Keratinocyte (primary cell): ENCODE data around the gene ZNF546. TPM values are rescaled to one million over a fixed set of nuclear protein-coding genes. Genes with fewer than 3 reads are reported as not detected.

ENCODE experiments used
- DNase-seq: peaks from one replicate; pipeline ENCODE4 v3.0.0-alpha.2; 2011; ENCODE audit warnings: low read depth, missing footprints, low spot score
- FAIRE-seq: peaks from 2 replicates; lab custom pipeline; 2011; peaks lifted over from hg19 to GRCh38; lab: Jason Lieb, UNC
- H2AFZ ChIP-seq: 2 replicates; pipeline ENCODE4 v1.6.0; 2012; ENCODE audit warnings: low read length, control low read depth, inconsistent platforms; ENCODE audit not compliant: control insufficient read depth
- H3K27ac ChIP-seq: 2 replicates; pipeline ENCODE4 v1.5.1; 2011; ENCODE audit warnings: low read length; ENCODE audit not compliant: control insufficient read depth, insufficient read depth
- H3K27me3 ChIP-seq: 3 replicates; pipeline ENCODE4 v1.6.0; 2011; ENCODE audit warnings: low read length; ENCODE audit not compliant: control insufficient read depth, insufficient read depth; ENCODE audit errors: extremely low read depth
- H3K36me3 ChIP-seq, 2 experiments: 2 replicates in 1 of 2; 3 replicates in 1 of 2; pipeline ENCODE4 v1.5.1; 2011; ENCODE audit warnings: low read length in 2 of 2, mild to moderate bottlenecking in 1 of 2; ENCODE audit not compliant: control insufficient read depth in 2 of 2, insufficient read depth in 2 of 2; ENCODE audit errors: extremely low read depth in 1 of 2
- H3K4me1 ChIP-seq: 3 replicates; pipeline ENCODE4 v1.5.1; 2011; ENCODE audit warnings: low read length; ENCODE audit not compliant: control insufficient read depth, insufficient read depth; ENCODE audit errors: extremely low read depth
- H3K4me2 ChIP-seq: 3 replicates; pipeline ENCODE4 v1.6.0; 2011; ENCODE audit warnings: low read depth, low read length; ENCODE audit not compliant: control insufficient read depth, insufficient read depth; ENCODE audit errors: extremely low read depth
- H3K4me3 ChIP-seq, 3 experiments: fragments of 200-600 bp in 1 of 3; sonication (generic) in 1 of 3; 2 replicates in 2 of 3; 3 replicates in 1 of 3; pipeline ENCODE4 v1.5.1; 2011 to 2016; ENCODE audit warnings: low read length in 3 of 3, mild to moderate bottlenecking in 3 of 3, control low read depth in 2 of 3, inconsistent platforms in 1 of 3, low read depth in 1 of 3, mixed read lengths in 1 of 3, mixed run types in 1 of 3, moderate library complexity in 1 of 3; ENCODE audit not compliant: control insufficient read depth in 2 of 3, insufficient read depth in 2 of 3; ENCODE audit errors: extremely low read depth in 1 of 3
- H3K79me2 ChIP-seq: 2 replicates; pipeline ENCODE4 v1.6.0; 2012; ENCODE audit warnings: low read length; ENCODE audit not compliant: control insufficient read depth, insufficient read depth
- H3K9ac ChIP-seq: 3 replicates; pipeline ENCODE4 v1.6.0; 2011; ENCODE audit warnings: low read length; ENCODE audit not compliant: control insufficient read depth, insufficient read depth; ENCODE audit errors: extremely low read depth
- H3K9me1 ChIP-seq: 3 replicates; pipeline ENCODE4 v1.6.0; 2011; ENCODE audit warnings: low read length; ENCODE audit not compliant: control insufficient read depth, insufficient read depth; ENCODE audit errors: extremely low read depth
- H3K9me3 ChIP-seq: 2 replicates; pipeline ENCODE4 v1.5.1; 2012; ENCODE audit warnings: low read depth, low read length; ENCODE audit not compliant: control insufficient read depth
- H4K20me1 ChIP-seq: 3 replicates; pipeline ENCODE4 v1.6.0; 2011; ENCODE audit warnings: low read length; ENCODE audit not compliant: control insufficient read depth, insufficient read depth; ENCODE audit errors: extremely low read depth
- CTCF ChIP-seq, 3 experiments: IDR thresholded peaks in 1 of 3; conservative IDR thresholded peaks in 1 of 3; optimal IDR thresholded peaks in 1 of 3; 2 replicates in 2 of 3; 3 replicates in 1 of 3; pipeline versions ENCODE3 to v1.5.1; 2011; ENCODE audit warnings: low read length in 3 of 3, mild to moderate bottlenecking in 3 of 3, moderate library complexity in 2 of 3, control low read depth in 1 of 3, inconsistent platforms in 1 of 3; ENCODE audit not compliant: insufficient read depth in 2 of 3; ENCODE audit errors: extremely low read depth in 1 of 3
- EZH2 ChIP-seq: IDR thresholded peaks from one replicate; pipeline ENCODE4 v1.6.1; 2012; ENCODE audit warnings: inconsistent platforms, mild to moderate bottlenecking, low read length, moderate library complexity
- dilution Hi-C: fragments of 300-500 bp; cut with MboI; formaldehyde crosslinking; loops from one replicate; pipeline ENCODE4 v1.7.0; 2020; ENCODE audit warnings: low sequenced_read_pairs; ENCODE audit not compliant: extremely low pct_ligation_motif_present
- polyA plus RNA-seq, 5 experiments: library from polyadenylated mRNA; depleted of rRNA in 3 of 5; stranded (reverse) in 3 of 5; stranded (forward) in 1 of 5; unstranded in 1 of 5; fragments of >200 nt; gene quantifications; 1 replicate in 1 of 5; 2 replicates in 3 of 5; 3 replicates in 1 of 5; pipeline versions ENCODE4 v1.2.1 to v1.2.3, GENCODE V29; 2011 to 2012; ENCODE audit warnings: missing spikeins in 2 of 5, low read depth in 1 of 5, low replicate concordance in 1 of 5

Gene ZNF546
- polyA plus RNA-seq, 1 donor (not counting 4 experiments of a cell fraction or from before 2014, with no cell fraction given): 0.52 TPM

- Histone ChIP-seq H3K79me2 (peaks cover 34% of the 10 kb centered on the region), H3K36me3 (peaks cover 19 to 26% of the 10 kb centered on the region in 2 experiments), H3K9me1 (no peaks in the 10 kb centered on the region), H4K20me1 (no peaks in the 10 kb centered on the region), H3K9me3 (no peaks in the 10 kb centered on the region), H3K27me3 (no peaks in the 10 kb centered on the region), H3K27ac (peak overlapping the region; percentile 92), H2AFZ (peak overlapping the region; percentile 94), H3K4me1 (peaks cover 17% of the 10 kb centered on the region), H3K4me2 (peak overlapping the region; percentile 99), H3K9ac (peak overlapping the region; percentile 97), H3K4me3 (peak overlapping the region; percentile 80 to 93 (median 90))
- DNase-seq (no peak), FAIRE-seq (no peak)
- no peak for TF ChIP-seq EZH2
- no peak for TF ChIP-seq CTCF (optimal IDR thresholded peaks at IDR 0.05 in 1 of 3, IDR thresholded peaks at IDR 0.05 in 1 of 3, conservative IDR thresholded peaks at IDR 0.05 in 1 of 3; ENCODE audit: extremely low read depth in 1 of 3, insufficient read depth in 2 of 3, low read length in 3 of 3)
- dilution Hi-C loops: no loop called here
These were observed 26.5 kb upstream of the ZNF546 start for GRCh38 chr19:39970425-39970674.

GRCh38 chr19:39970675-39971379 lies 26.0 kb upstream of the ZNF546 start, which contains the start of gene PSMC4:
Gene PSMC4, plus strand, starts transcription at chr19:39971165. Its CDS starts 38 bp downstream, at chr19:39971203.
- DNase-seq (peak; percentile 97), FAIRE-seq (peak; percentile 95)
- Histone ChIP-seq H3K36me3 (peaks cover 22 to 31% of the 10 kb centered on the region in 2 experiments), H3K4me2 (peak within 1 kb of the TSS; percentile 99), H3K9me1 (no peaks in the 10 kb centered on the region), H3K4me1 (peaks cover 17% of the 10 kb centered on the region), H3K27ac (peak within 1 kb of the TSS; percentile 92), H3K9ac (peak within 1 kb of the TSS; percentile 97), H4K20me1 (no peaks in the 10 kb centered on the region), H3K4me3 (peak within 1 kb of the TSS; percentile 80 to 93 (median 90)), H2AFZ (peak within 1 kb of the TSS; percentile 94), H3K27me3 (no peaks in the 10 kb centered on the region), H3K79me2 (peaks cover 34% of the 10 kb centered on the region), H3K9me3 (no peaks in the 10 kb centered on the region)
- TF ChIP-seq EZH2: no peak
- TF ChIP-seq CTCF (optimal IDR thresholded peaks at IDR 0.05 in 1 of 3, IDR thresholded peaks at IDR 0.05 in 1 of 3, conservative IDR thresholded peaks at IDR 0.05 in 1 of 3; ENCODE audit: extremely low read depth in 1 of 3, insufficient read depth in 2 of 3, low read length in 3 of 3): peak; percentile 69 to 96 (median 93)
- dilution Hi-C loops: no loop called here
